ENCODE measurements around the gene NDE1. TPM values are rescaled to one million over a fixed set of nuclear protein-coding genes. Genes with fewer than 3 reads are reported as not detected.

Gene NDE1
- total RNA-seq (10 to 100 TPM in 8 of 9 donors, 1 to 10 TPM in 1; 6.3 to 21.6 (median 19.5) TPM), polyA plus RNA-seq (10 to 100 TPM in 1 of 3 donors, 1 to 10 TPM in 2; 3.1 to 10.9 (median 9.3) TPM)
- long read RNA-seq, donor 1 = 0 reads
- long read RNA-seq, donor 2 = 0 reads
- long read RNA-seq, donor 3 = 0 reads
- long read RNA-seq, donor 4, partial matches to known transcripts = 0 of 6 reads
- long read RNA-seq, donor 4, other reads (novel, unspliced or antisense) = 3 of 6 reads
- long read RNA-seq, donor 5, partial matches to known transcripts = 0 of 7 reads
- long read RNA-seq, donor 5, other reads (novel, unspliced or antisense) = 7 of 7 reads
- long read RNA-seq, donor 6, partial matches to known transcripts = 1 of 10 reads
- long read RNA-seq, donor 6, other reads (novel, unspliced or antisense) = 8 of 10 reads
- long read RNA-seq, donor 7 = 0 reads
- long read RNA-seq, donor 8, partial matches to known transcripts = 0 of 2 reads
- long read RNA-seq, donor 8, other reads (novel, unspliced or antisense) = 0 of 2 reads
- long read RNA-seq, donor 9 = 0 reads
- long read RNA-seq, donor 10, partial matches to known transcripts = 0 of 3 reads
- long read RNA-seq, donor 10, other reads (novel, unspliced or antisense) = 0 of 3 reads

DNA sequence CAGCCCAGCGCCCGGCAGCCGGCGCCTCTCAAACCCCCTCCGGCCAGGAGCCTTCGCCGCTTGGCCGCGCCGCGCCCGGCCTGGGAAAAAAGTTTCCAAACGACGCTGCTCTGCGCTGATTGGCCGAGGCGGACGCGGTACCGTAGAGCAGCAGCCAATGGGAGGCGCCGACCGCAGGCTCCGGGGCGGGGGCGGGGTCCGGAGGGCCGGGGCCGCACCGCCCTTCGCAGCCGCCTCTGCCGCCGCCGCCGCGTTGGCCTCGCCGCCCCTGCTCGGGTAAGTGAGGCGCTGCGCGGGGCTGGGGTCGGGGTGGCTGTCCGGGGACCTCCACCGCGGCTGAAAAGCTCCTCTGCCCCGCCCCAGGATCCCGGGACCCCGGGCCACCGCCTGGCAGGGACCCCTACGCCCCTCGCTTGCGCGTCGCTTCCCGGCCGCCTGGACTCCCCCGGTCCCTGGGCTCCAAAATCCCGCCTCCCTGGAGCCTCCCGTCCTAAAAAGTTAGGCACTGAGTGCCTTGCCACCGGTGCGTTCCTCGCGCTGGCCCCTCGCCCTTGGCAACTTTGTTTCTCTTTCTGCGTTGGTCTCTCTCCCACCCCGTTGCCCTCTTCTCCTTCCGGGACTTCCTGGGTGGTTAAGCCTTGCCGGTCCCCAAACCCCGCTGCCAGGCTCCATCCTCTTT lies at the start of gene NDE1:
Gene NDE1 (plus strand): TSS at position 227 of the 679 bp plus-strand sequence. CDS start 14,534 bp downstream, outside the sequence.
- TF ChIP-seq CTCF (IDR thresholded peaks at IDR 0.05) (no peak), POLR2A (IDR thresholded peaks at IDR 0.05) (peak; percentile 13 to 68)
- Histone ChIP-seq H3K4me3 (peak within 1 kb of the TSS; percentile 60 to 97 (median 73)), H3K27ac (peak within 1 kb of the TSS; percentile 4 to 91 (median 56)), H3K36me3 (replicated peaks in 1 of 2) (no peaks in the 10 kb centered on the region), H3K4me1 (replicated peaks in 1 of 2) (peaks cover 0 to 15% of the 10 kb centered on the region in 2 donors), H3K9me3 (replicated peaks in 1 of 3) (no peaks in the 10 kb centered on the region), H3K27me3 (no peaks in the 10 kb centered on the region)
- intact Hi-C loops (cut with DNase I) = no loop called here
- peak; percentile 89 to 94 (median 93) for DNase-seq
- WGBS, 4 donors = 0 to 1% (median 1%) methylated on average over 16 to 71 of the region's 71 CpGs

DNA sequence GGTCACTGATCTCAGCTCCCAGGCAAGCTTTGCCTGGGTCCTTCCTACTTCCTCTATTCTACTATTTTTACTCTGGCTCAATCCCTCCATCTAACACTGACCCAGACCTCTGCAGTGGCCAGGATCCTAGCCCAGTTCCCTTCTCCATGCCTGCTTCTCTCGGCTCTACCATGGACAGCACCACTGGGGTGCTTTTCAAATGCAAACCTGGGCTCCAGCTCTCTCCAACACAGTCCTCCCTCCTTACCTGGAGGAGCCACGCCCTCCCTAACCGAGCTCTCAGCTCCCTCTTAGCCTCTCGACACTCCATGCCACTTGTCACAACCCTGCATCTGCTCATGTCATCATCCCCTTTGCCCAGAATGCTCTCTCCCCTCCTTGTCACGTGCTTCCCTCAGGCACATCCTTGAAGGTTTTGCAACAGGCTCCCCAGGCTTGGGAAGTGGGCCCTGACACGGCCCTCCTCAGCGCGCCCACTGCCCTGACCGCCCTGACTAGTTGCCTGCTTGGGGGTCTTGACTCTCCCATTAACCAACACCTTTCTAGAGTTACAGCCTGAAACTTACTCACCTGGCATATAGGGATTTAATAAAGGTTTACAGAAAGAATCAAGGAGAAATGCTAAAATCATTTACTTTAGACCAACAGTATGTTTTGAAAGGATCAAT lies 48.7 kb upstream of the NDE1 start:
- intact Hi-C loops (cut with DNase I) = no loop called here
- Histone ChIP-seq H3K4me3 (no peak overlapping the region), H3K27ac (no peak overlapping the region), H3K27me3 (no peaks in the 10 kb centered on the region), H3K4me1 (replicated peaks in 1 of 2) (peaks cover 6 to 10% of the 10 kb centered on the region in 2 donors), H3K9me3 (replicated peaks in 1 of 3) (no peaks in the 10 kb centered on the region), H3K36me3 (replicated peaks in 1 of 2) (peaks cover 0 to 97% of the 10 kb centered on the region in 2 donors)
- no peak for DNase-seq
- WGBS, 4 donors = 91 to 95% (median 93%) methylated on average over 9 of the region's 9 CpGs
- TF ChIP-seq POLR2A (IDR thresholded peaks at IDR 0.05) = no peak
- TF ChIP-seq CTCF (IDR thresholded peaks at IDR 0.05) = no peak

- Histone ChIP-seq H3K9me3 (replicated peaks in 1 of 3) (no peaks in the 10 kb centered on the region), H3K27ac (no peak overlapping the region), H3K4me1 (replicated peaks in 1 of 2) (peaks cover 6 to 10% of the 10 kb centered on the region in 2 donors), H3K4me3 (no peak overlapping the region), H3K36me3 (replicated peaks in 1 of 2) (peaks cover 0 to 94% of the 10 kb centered on the region in 2 donors), H3K27me3 (no peaks in the 10 kb centered on the region)
- TF ChIP-seq POLR2A (IDR thresholded peaks at IDR 0.05) (no peak), CTCF (IDR thresholded peaks at IDR 0.05) (no peak)
- 95 to 98% (median 97%) methylated on average over 23 of the region's 23 CpGs for WGBS, 4 donors
- intact Hi-C loops (cut with DNase I) = no loop called here
- DNase-seq = no peak
These were observed 47.6 kb upstream of the NDE1 start for GRCh38 chr16:15602285-15603044.
